K562 (cell line): ENCODE measurements around the gene GRIN2D. TPM values are rescaled to one million over a fixed set of nuclear protein-coding genes. Genes with fewer than 3 reads are reported as not detected.

Experiments
- CBX5 ChIP-seq: IDR thresholded peaks from 2 replicates; pipeline ENCODE4 v1.6.1; 2014; ENCODE audit warnings: low read depth, borderline replicate concordance
- ETV5 ChIP-seq: sonication (generic); formaldehyde crosslinking; IDR thresholded peaks from 2 replicates; pipeline ENCODE4 v1.4.0; 2020; ENCODE audit warnings: low read depth, mild to moderate bottlenecking, missing genetic modification reagents
- FOXA1 ChIP-seq: fragments of 450-650 bp; IDR thresholded peaks from 2 replicates; pipeline ENCODE4 v1.6.1; 2016; ENCODE audit warnings: mild to moderate bottlenecking, borderline replicate concordance
- FUS ChIP-seq: fragments of 200-400 bp; formaldehyde crosslinking; optimal IDR thresholded peaks from 2 replicates; pipeline ENCODE3; 2017; ENCODE audit warnings: low read depth, low read length
- JUNB ChIP-seq: fragments of 450-650 bp; formaldehyde crosslinking; conservative IDR thresholded peaks from 2 replicates; pipeline ENCODE4 v1.4.0; 2020; ENCODE audit warnings: mild to moderate bottlenecking
- MAX ChIP-seq: sonication (generic); formaldehyde crosslinking; IDR thresholded peaks from 2 replicates; pipeline ENCODE4 v1.9.0; 2022; ENCODE audit warnings: mild to moderate bottlenecking, missing genetic modification reagents
- MTA2 ChIP-seq: fragments of 450-650 bp; IDR thresholded peaks from 2 replicates; pipeline ENCODE4 v1.6.1; 2016; ENCODE audit warnings: low read depth
- POLR2G ChIP-seq: fragments of 200-400 bp; formaldehyde crosslinking; IDR thresholded peaks from 2 replicates; pipeline ENCODE4 v1.6.1; 2017; ENCODE audit warnings: low read depth, mild to moderate bottlenecking, antibody characterized with exemption, low read length, moderate library complexity
- SMAD1 ChIP-seq: fragments of 150-350 bp; IDR thresholded peaks from 2 replicates; pipeline ENCODE4 v1.6.1; 2014; ENCODE audit warnings: low read length, low read depth; ENCODE audit not compliant: partially characterized antibody
- SMARCE1 ChIP-seq: fragments of 450-650 bp; IDR thresholded peaks from 2 replicates; pipeline ENCODE4 v1.7.1; 2016; ENCODE audit warnings: mild to moderate bottlenecking
- TCF15 ChIP-seq: fragments of 250-450 bp; sonication (Bioruptor Pico); IDR thresholded peaks from 2 replicates; pipeline ENCODE4 v1.8.0; 2022; ENCODE audit warnings: moderate library complexity, mild to moderate bottlenecking, inconsistent platforms
- XRCC4 ChIP-seq: IDR thresholded peaks from one replicate; pipeline ENCODE4 v1.6.1; 2011; ENCODE audit not compliant: insufficient read depth, insufficient read length; ENCODE audit errors: extremely low read depth
- XRCC5 ChIP-seq: fragments of 200-400 bp; formaldehyde crosslinking; IDR thresholded peaks from 2 replicates; pipeline ENCODE4 v1.6.1; 2017; ENCODE audit warnings: low read depth, mild to moderate bottlenecking, low read length
- ZFX ChIP-seq: sonication (generic); formaldehyde crosslinking; IDR thresholded peaks from 2 replicates; pipeline ENCODE4 v1.8.0; 2022; ENCODE audit warnings: mild to moderate bottlenecking, missing genetic modification reagents, moderate library complexity
- ZNF165 ChIP-seq: fragments of 250-450 bp; sonication (Bioruptor Pico); IDR thresholded peaks from 2 replicates; pipeline ENCODE4 v1.4.0; 2020; ENCODE audit warnings: borderline replicate concordance
- ZNF274 ChIP-seq: IDR thresholded peaks from 2 replicates; pipeline ENCODE4 v1.6.1; 2011; ENCODE audit warnings: low read depth, mild to moderate bottlenecking, low read length, moderate library complexity, borderline replicate concordance
- ZNF3 ChIP-seq: fragments of 250-450 bp; sonication (Bioruptor Pico); IDR thresholded peaks from 2 replicates; pipeline ENCODE4 v1.5.0; 2021; ENCODE audit warnings: mild to moderate bottlenecking, moderate library complexity
- ZNF431 ChIP-seq: sonication (generic); formaldehyde crosslinking; IDR thresholded peaks from 2 replicates; pipeline ENCODE4 v1.8.0; 2022; ENCODE audit warnings: mild to moderate bottlenecking, missing genetic modification reagents
- polyA plus RNA-seq, 8 experiments: library from polyadenylated mRNA; depleted of rRNA in 4 of 8; stranded (reverse) in 5 of 8; unstranded in 3 of 8; fragments of >200 nt; fragmentation: Nextera tagmentation in 2 of 8; fragmentation: Illumina TruSeq in 1 of 8; extraction: Ambion mirVana in 2 of 8; extraction: Trizol in 1 of 8; gene quantifications; 2 replicates each; pipeline versions ENCODE4 v1.2.1 to v1.2.3, GENCODE V29; 2011 to 2014; ENCODE audit warnings: inconsistent platforms in 1 of 8, missing spikeins in 1 of 8
- total RNA-seq, 7 experiments: library from RNA; depleted of rRNA in 6 of 7; stranded (reverse); fragments of >200 nt in 6 of 7; fragmentation: Illumina TruSeq in 2 of 7; extraction: Trizol in 2 of 7; gene quantifications; 2 replicates each; pipeline versions ENCODE4 v1.2.1 to v1.2.3, GENCODE V29; 2011 to 2021; ENCODE audit warnings: low replicate concordance in 1 of 7
- TF ChIP-seq, protein P1 (sequence below), 2 experiments: fragments of 450-650 bp; IDR thresholded peaks; 2 replicates each; pipeline ENCODE4 v1.6.1; 2016; ENCODE audit warnings: mild to moderate bottlenecking in 2 of 2, borderline replicate concordance in 1 of 2, low read depth in 1 of 2, moderate library complexity in 1 of 2
- TF ChIP-seq, protein P2 (sequence below): fragments of 250-450 bp; sonication (Bioruptor Pico); IDR thresholded peaks from 2 replicates; pipeline ENCODE4 v1.4.0; 2020; ENCODE audit warnings: mild to moderate bottlenecking, moderate library complexity

GRIN2D gene
- total and polyA plus RNA-seq, 9 of the 15 experiments (the other 6 are each of a cell fraction or from before 2014, with no cell fraction given) = 0.32 to 31.5 (median 1.8) TPM

DNA sequence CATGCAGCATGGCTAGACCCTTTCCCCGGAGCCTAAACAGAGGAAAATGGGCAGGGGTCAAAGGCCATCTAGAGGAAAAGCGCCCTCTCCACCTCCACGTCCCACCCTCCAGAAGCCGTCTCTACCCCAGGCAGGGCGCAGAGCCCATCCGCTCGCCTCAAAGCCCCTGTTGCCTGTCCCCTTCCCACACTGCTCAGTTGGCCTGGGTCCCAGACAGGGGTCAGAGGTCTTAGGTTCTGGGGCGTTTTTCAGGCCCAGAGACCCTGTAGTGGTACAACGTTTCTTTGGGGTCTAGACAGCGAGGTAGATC, 30.0 kb upstream of the GRIN2D start (continued):
- TF ChIP-seq, protein P1, sequence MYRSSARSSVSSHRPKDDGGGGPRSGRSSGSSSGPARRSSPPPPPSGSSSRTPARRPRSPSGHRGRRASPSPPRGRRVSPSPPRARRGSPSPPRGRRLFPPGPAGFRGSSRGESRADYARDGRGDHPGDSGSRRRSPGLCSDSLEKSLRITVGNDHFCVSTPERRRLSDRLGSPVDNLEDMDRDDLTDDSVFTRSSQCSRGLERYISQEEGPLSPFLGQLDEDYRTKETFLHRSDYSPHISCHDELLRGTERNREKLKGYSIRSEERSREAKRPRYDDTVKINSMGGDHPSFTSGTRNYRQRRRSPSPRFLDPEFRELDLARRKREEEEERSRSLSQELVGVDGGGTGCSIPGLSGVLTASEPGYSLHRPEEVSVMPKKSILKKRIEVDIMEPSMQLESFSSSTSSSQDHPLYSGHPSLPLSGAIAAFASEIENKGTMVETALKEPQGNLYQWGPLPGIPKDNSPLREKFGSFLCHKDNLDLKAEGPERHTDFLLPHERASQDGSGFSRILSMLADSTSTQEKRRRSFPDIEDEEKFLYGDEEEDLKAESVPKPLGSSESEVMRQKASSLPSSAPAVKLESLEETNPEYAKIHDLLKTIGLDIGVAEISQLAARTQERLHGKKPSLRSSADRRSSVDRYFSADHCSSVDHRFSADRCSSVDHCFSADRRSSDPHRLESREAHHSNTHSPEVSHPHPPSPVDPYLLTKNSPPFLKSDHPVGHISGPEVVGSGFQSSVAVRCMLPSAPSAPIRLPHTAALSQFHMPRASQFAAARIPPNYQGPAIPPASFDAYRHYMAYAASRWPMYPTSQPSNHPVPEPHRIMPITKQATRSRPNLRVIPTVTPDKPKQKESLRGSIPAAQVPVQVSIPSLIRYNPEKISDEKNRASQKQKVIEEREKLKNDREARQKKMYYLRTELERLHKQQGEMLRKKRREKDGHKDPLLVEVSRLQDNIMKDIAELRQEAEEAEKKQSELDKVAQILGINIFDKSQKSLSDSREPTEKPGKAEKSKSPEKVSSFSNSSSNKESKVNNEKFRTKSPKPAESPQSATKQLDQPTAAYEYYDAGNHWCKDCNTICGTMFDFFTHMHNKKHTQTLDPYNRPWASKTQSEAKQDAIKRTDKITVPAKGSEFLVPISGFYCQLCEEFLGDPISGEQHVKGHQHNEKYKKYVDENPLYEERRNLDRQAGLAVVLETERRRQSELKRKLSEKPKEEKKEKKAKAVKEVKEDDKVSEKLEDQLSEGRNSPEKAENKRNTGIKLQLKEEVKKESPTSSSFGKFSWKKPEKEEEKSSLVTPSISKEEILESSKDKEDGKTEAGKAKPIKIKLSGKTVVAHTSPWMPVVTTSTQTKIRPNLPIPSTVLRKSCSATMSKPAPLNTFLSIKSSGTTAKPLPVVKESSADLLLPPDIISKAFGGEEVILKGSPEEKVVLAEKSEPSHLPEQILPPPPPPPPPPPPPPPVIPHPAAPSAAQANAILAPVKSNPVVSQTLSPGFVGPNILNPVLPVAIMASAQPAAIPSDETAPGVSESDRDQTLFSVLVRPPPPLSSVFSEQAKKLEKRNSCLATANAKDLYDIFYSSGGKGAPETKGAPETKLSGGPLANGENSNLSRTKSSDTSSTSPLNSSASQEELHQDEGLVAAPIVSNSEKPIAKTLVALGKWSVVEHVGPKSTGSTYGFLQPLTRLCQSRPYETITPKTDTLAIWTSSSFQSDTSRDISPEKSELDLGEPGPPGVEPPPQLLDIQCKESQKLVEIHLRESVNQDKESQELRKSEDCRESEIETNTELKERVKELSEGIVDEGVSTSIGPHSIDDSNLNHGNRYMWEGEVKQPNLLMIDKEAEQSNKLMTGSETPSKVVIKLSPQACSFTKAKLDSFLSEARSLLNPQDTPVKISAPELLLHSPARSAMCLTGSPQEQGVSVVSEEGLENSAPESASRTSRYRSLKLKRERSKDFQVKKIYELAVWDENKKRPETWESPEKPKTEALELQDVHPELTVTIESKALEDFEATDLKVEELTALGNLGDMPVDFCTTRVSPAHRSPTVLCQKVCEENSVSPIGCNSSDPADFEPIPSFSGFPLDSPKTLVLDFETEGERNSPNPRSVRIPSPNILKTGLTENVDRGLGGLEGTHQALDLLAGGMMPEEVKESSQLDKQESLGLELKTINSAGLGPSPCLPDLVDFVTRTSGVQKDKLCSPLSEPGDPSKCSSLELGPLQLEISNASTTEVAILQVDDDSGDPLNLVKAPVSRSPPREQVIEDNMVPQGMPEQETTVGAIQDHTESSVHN (IDR thresholded peaks at IDR 0.05; ENCODE audit: borderline replicate concordance in 1 of 2, low read depth in 1 of 2) = no peak
- TF ChIP-seq CBX5 = no peak
- TF ChIP-seq MTA2 = peak; percentile 26; the same call in 1 of the 2 replicates
- TF ChIP-seq XRCC4 = no peak
- TF ChIP-seq ZFX (CRISPR knock-in tag) = peak; percentile 49; the same call in 1 of the 2 replicates
- TF ChIP-seq FOXA1 = no peak
- TF ChIP-seq POLR2G = peak; percentile 33
- TF ChIP-seq FUS = no peak
- TF ChIP-seq, protein P2, sequence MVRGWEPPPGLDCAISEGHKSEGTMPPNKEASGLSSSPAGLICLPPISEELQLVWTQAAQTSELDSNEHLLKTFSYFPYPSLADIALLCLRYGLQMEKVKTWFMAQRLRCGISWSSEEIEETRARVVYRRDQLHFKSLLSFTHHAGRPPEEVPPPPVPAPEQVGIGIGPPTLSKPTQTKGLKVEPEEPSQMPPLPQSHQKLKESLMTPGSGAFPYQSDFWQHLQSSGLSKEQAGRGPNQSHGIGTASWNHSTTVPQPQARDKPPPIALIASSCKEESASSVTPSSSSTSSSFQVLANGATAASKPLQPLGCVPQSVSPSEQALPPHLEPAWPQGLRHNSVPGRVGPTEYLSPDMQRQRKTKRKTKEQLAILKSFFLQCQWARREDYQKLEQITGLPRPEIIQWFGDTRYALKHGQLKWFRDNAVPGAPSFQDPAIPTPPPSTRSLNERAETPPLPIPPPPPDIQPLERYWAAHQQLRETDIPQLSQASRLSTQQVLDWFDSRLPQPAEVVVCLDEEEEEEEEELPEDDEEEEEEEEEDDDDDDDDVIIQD (CRISPR knock-in tag) = no peak
- no peak for TF ChIP-seq MAX
- 0 out of 2 replicates have a peak, but pooled peaks have one; percentile 48 for TF ChIP-seq XRCC5
- peak; percentile 49; the same call in 1 of the 2 replicates for TF ChIP-seq SMARCE1
- no peak for TF ChIP-seq ZNF3
- TF ChIP-seq ZNF165 (CRISPR knock-in tag) = no peak
- peak; percentile 17 for TF ChIP-seq SMAD1
- no peak for TF ChIP-seq ZNF274
- TF ChIP-seq JUNB (CRISPR knock-in tag) = no peak
- TF ChIP-seq TCF15 (CRISPR knock-in tag) = no peak
- TF ChIP-seq ZNF431 (CRISPR knock-in tag) = peak; percentile 48; the same call in 1 of the 2 replicates
- TF ChIP-seq ETV5 (CRISPR knock-in tag) = no peak
